ENCODE measurements around the gene BLZF1.

- TF ChIP-seq CTCF (IDR thresholded peaks at IDR 0.05; ENCODE audit: low read length): no peak
- TF ChIP-seq EZH2 (IDR thresholded peaks at IDR 0.05; ENCODE audit: borderline replicate concordance, low read length): no peak
Observed at GRCh38 chr1:169346036-169346589, 21.9 kb upstream of the BLZF1 start.
